Right kidney (tissue), 1 donor: ENCODE measurements around the gene COL4A5.

ENCODE experiments used
- DNase-seq: peaks from one replicate; pipeline ENCODE4 v3.0.0-alpha.2; 2016

Gene COL4A5

GRCh38 chrX:108740299-108740774 is 300.7 kb downstream of the COL4A5 start:
- no peak for DNase-seq
